HepG2 (cell line): Measurements from ENCODE around the gene MOGAT3. TPM values are rescaled to one million over a fixed set of nuclear protein-coding genes. Genes with fewer than 3 reads are reported as not detected.
A peak's percentile ranks its signal among the peaks of the same experiment; 100 is the strongest.

Source experiments
- CREM ChIP-seq, 2 experiments: sonication (generic) in 1 of 2; formaldehyde crosslinking in 1 of 2; IDR thresholded peaks; 2 replicates each; pipeline versions ENCODE4 v1.4.0 to v1.6.1; 2016 to 2020; ENCODE audit warnings: antibody characterized with exemption in 1 of 2, mild to moderate bottlenecking in 1 of 2, missing genetic modification reagents in 1 of 2
- EHMT2 ChIP-seq: fragments of 200-600 bp; sonication (generic); IDR thresholded peaks from 2 replicates; pipeline ENCODE4 v1.7.0; 2017; ENCODE audit warnings: antibody characterized with exemption, low read depth, low read length, borderline replicate concordance
- MEIS2 ChIP-seq: sonication (generic); formaldehyde crosslinking; IDR thresholded peaks from 2 replicates; pipeline ENCODE4 v1.9.0; 2021; ENCODE audit warnings: mild to moderate bottlenecking, missing genetic modification reagents
- MIER3 ChIP-seq: IDR thresholded peaks from 2 replicates; pipeline ENCODE4 v1.6.1; 2016; ENCODE audit warnings: missing compliant biosample characterization, borderline replicate concordance
- MYC ChIP-seq: sonication (generic); formaldehyde crosslinking; IDR thresholded peaks from 2 replicates; pipeline ENCODE4 v1.9.0; 2021; ENCODE audit warnings: missing genetic modification reagents, borderline replicate concordance
- NCOR1 ChIP-seq: fragments of 200-600 bp; sonication (generic); IDR thresholded peaks from 2 replicates; pipeline ENCODE4 v1.7.0; 2017; ENCODE audit warnings: antibody characterized with exemption, low read length, borderline replicate concordance
- RAD51 ChIP-seq: fragments of 450-650 bp; IDR thresholded peaks from 2 replicates; pipeline ENCODE4 v1.6.1; 2016; ENCODE audit warnings: borderline replicate concordance
- REPIN1 ChIP-seq: sonication (generic); formaldehyde crosslinking; IDR thresholded peaks from 2 replicates; pipeline ENCODE4 v1.8.0; 2022; ENCODE audit warnings: missing genetic modification reagents, low read depth, mild to moderate bottlenecking, borderline replicate concordance
- SATB2 ChIP-seq: sonication (generic); formaldehyde crosslinking; IDR thresholded peaks from 2 replicates; pipeline ENCODE4 v1.5.0; 2020; ENCODE audit warnings: missing genetic modification reagents
- TBX2 ChIP-seq: sonication (generic); formaldehyde crosslinking; IDR thresholded peaks from 2 replicates; pipeline ENCODE4 v1.5.0; 2020; ENCODE audit warnings: missing genetic modification reagents, mild to moderate bottlenecking, borderline replicate concordance
- ZMYM4 ChIP-seq: sonication (generic); formaldehyde crosslinking; IDR thresholded peaks from 2 replicates; pipeline ENCODE4 v1.8.1; 2023; ENCODE audit warnings: mild to moderate bottlenecking, missing genetic modification reagents
- ZNF207 ChIP-seq: fragments of 450-650 bp; IDR thresholded peaks from 2 replicates; pipeline ENCODE4 v1.6.1; 2016; ENCODE audit warnings: antibody characterized with exemption, borderline replicate concordance
- ZNF329 ChIP-seq: sonication (generic); formaldehyde crosslinking; IDR thresholded peaks from 2 replicates; pipeline ENCODE4 v1.9.0; 2021; ENCODE audit warnings: low read depth, mild to moderate bottlenecking, missing genetic modification reagents
- ZNF644 ChIP-seq: IDR thresholded peaks from 2 replicates; pipeline ENCODE4 v1.6.1; 2016; ENCODE audit warnings: low read depth
- polyA plus RNA-seq, 8 experiments: library from polyadenylated mRNA; depleted of rRNA in 3 of 8; stranded (reverse) in 7 of 8; unstranded in 1 of 8; fragments of >200 nt; fragmentation: Illumina TruSeq in 4 of 8; extraction: Trizol in 4 of 8; gene quantifications; 2 replicates each; pipeline versions ENCODE4 v1.2.1 to v1.2.3, GENCODE V29; 2011 to 2016; ENCODE audit warnings: low read depth in 4 of 8, missing spikeins in 1 of 8, mixed read lengths in 1 of 8; ENCODE audit not compliant: insufficient read depth in 1 of 8
- total RNA-seq, 5 experiments: library from RNA; depleted of rRNA; stranded (reverse); fragments of >200 nt; fragmentation: Illumina TruSeq; extraction: Trizol; gene quantifications; 2 replicates each; pipeline ENCODE4 v1.2.3, GENCODE V29; 2016; ENCODE audit warnings: low read depth in 1 of 5
- TF ChIP-seq, protein P1 (sequence below): sonication (generic); formaldehyde crosslinking; IDR thresholded peaks from 2 replicates; pipeline ENCODE4 v1.5.0; 2020; ENCODE audit warnings: missing genetic modification reagents, mild to moderate bottlenecking, borderline replicate concordance
- TF ChIP-seq, protein P2 (sequence below): sonication (generic); IDR thresholded peaks from 2 replicates; pipeline ENCODE4 v1.6.1; 2016; ENCODE audit warnings: low read depth, borderline replicate concordance
- TF ChIP-seq, protein P3 (sequence below): sonication (generic); formaldehyde crosslinking; IDR thresholded peaks from 2 replicates; pipeline ENCODE4 v1.8.1; 2022; ENCODE audit warnings: low read depth, mild to moderate bottlenecking, missing genetic modification reagents
- TF ChIP-seq, protein P4 (sequence below): sonication (generic); formaldehyde crosslinking; conservative IDR thresholded peaks from 2 replicates; pipeline ENCODE4 v1.4.0; 2020; ENCODE audit warnings: missing genetic modification reagents
- TF ChIP-seq, protein P5 (sequence below): sonication (generic); formaldehyde crosslinking; IDR thresholded peaks from 2 replicates; pipeline ENCODE4 v1.5.0; 2020; ENCODE audit warnings: mild to moderate bottlenecking, missing genetic modification reagents
- TF ChIP-seq, protein P6 (sequence below): IDR thresholded peaks from 2 replicates; pipeline ENCODE4 v1.6.1; 2012; ENCODE audit warnings: inconsistent platforms
- TF ChIP-seq, protein P7 (sequence below), 2 experiments: fragments of 450-650 bp in 1 of 2; sonication (generic) in 1 of 2; formaldehyde crosslinking; IDR thresholded peaks; 2 replicates each; pipeline versions ENCODE4 v1.5.0 to v1.8.0; 2020 to 2022; ENCODE audit warnings: mild to moderate bottlenecking in 1 of 2, missing genetic modification reagents in 1 of 2

MOGAT3 gene
- total and polyA plus RNA-seq, 2 of the 13 experiments (the other 11 are each of a cell fraction or from before 2014, with no cell fraction given) = 22.5 to 30.5 TPM

DNA sequence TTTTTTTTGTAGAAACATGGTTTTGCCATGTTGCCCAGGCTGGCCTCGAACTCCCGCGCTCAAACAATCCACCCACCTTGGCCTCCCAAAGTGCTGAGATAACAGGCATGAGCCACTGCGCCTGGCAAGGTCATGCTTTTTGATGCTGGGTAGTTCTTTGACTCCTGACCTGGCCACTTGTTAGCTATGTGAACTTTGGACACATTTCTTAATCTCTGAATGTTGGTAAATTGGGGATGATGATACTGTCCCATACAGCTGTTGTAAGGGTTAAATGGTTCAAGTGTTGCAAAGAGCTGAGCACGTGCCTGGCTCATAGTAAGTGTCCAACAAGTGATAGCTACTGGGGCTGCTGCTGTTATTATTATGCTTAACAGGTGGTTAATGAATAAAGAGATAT is 19.5 kb upstream of the MOGAT3 start (continued):
- TF ChIP-seq REPIN1 (peak; percentile 66; the same call in 1 of the 2 replicates), EHMT2 (no peak), MYC (0 out of 2 replicates have a peak, but pooled peaks have one; percentile 16), MEIS2 (CRISPR knock-in tag) (no peak), RAD51 (no peak), MIER3 (peak; percentile 37; the same call in 1 of the 2 replicates), SATB2 (CRISPR knock-in tag) (no peak), ZMYM4 (CRISPR knock-in tag) (0 out of 2 replicates have a peak, but pooled peaks have one; percentile 25), ZNF329 (CRISPR knock-in tag) (no peak), NCOR1 (peak; percentile 85), CREM (IDR thresholded peaks at IDR 0.05) (peak; percentile 37; the same call in 1 of the 2 replicates), CREM (CRISPR knock-in tag; IDR thresholded peaks at IDR 0.05) (no peak), ZNF207 (no peak), ZNF644 (CRISPR knock-in tag) (peak; percentile 58), TBX2 (CRISPR knock-in tag) (peak; percentile 33; the same call in 1 of the 2 replicates)
- TF ChIP-seq, protein P1, sequence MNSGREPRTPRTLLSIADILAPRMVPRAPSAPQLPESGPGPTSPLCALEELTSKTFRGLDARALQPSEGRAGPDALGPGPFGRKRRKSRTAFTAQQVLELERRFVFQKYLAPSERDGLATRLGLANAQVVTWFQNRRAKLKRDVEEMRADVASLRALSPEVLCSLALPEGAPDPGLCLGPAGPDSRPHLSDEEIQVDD (CRISPR knock-in tag) = no peak
- TF ChIP-seq, protein P2, sequence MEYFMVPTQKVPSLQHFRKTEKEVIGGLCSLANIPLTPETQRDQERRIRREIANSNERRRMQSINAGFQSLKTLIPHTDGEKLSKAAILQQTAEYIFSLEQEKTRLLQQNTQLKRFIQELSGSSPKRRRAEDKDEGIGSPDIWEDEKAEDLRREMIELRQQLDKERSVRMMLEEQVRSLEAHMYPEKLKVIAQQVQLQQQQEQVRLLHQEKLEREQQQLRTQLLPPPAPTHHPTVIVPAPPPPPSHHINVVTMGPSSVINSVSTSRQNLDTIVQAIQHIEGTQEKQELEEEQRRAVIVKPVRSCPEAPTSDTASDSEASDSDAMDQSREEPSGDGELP = peak; percentile 12; the same call in 1 of the 2 replicates
- TF ChIP-seq, protein P3, sequence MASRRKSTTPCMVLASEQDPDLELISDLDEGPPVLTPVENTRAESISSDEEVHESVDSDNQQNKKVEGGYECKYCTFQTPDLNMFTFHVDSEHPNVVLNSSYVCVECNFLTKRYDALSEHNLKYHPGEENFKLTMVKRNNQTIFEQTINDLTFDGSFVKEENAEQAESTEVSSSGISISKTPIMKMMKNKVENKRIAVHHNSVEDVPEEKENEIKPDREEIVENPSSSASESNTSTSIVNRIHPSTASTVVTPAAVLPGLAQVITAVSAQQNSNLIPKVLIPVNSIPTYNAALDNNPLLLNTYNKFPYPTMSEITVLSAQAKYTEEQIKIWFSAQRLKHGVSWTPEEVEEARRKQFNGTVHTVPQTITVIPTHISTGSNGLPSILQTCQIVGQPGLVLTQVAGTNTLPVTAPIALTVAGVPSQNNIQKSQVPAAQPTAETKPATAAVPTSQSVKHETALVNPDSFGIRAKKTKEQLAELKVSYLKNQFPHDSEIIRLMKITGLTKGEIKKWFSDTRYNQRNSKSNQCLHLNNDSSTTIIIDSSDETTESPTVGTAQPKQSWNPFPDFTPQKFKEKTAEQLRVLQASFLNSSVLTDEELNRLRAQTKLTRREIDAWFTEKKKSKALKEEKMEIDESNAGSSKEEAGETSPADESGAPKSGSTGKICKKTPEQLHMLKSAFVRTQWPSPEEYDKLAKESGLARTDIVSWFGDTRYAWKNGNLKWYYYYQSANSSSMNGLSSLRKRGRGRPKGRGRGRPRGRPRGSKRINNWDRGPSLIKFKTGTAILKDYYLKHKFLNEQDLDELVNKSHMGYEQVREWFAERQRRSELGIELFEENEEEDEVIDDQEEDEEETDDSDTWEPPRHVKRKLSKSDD (CRISPR knock-in tag) = peak; percentile 73
- TF ChIP-seq, protein P4, sequence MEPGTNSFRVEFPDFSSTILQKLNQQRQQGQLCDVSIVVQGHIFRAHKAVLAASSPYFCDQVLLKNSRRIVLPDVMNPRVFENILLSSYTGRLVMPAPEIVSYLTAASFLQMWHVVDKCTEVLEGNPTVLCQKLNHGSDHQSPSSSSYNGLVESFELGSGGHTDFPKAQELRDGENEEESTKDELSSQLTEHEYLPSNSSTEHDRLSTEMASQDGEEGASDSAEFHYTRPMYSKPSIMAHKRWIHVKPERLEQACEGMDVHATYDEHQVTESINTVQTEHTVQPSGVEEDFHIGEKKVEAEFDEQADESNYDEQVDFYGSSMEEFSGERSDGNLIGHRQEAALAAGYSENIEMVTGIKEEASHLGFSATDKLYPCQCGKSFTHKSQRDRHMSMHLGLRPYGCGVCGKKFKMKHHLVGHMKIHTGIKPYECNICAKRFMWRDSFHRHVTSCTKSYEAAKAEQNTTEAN = 0 out of 2 replicates have a peak, but pooled peaks have one; percentile 27
- TF ChIP-seq, protein P5, sequence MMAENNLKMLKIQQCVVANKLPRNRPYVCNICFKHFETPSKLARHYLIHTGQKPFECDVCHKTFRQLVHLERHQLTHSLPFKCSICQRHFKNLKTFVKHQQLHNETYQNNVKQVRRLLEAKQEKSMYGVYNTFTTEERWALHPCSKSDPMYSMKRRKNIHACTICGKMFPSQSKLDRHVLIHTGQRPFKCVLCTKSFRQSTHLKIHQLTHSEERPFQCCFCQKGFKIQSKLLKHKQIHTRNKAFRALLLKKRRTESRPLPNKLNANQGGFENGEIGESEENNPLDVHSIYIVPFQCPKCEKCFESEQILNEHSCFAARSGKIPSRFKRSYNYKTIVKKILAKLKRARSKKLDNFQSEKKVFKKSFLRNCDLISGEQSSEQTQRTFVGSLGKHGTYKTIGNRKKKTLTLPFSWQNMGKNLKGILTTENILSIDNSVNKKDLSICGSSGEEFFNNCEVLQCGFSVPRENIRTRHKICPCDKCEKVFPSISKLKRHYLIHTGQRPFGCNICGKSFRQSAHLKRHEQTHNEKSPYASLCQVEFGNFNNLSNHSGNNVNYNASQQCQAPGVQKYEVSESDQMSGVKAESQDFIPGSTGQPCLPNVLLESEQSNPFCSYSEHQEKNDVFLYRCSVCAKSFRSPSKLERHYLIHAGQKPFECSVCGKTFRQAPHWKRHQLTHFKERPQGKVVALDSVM (CRISPR knock-in tag) = peak; percentile 54
- TF ChIP-seq, protein P6, sequence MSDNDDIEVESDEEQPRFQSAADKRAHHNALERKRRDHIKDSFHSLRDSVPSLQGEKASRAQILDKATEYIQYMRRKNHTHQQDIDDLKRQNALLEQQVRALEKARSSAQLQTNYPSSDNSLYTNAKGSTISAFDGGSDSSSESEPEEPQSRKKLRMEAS = 0 out of 2 replicates have a peak, but pooled peaks have one; percentile 49
- TF ChIP-seq, protein P7, sequence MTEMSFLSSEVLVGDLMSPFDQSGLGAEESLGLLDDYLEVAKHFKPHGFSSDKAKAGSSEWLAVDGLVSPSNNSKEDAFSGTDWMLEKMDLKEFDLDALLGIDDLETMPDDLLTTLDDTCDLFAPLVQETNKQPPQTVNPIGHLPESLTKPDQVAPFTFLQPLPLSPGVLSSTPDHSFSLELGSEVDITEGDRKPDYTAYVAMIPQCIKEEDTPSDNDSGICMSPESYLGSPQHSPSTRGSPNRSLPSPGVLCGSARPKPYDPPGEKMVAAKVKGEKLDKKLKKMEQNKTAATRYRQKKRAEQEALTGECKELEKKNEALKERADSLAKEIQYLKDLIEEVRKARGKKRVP (CRISPR knock-in tag; IDR thresholded peaks at IDR 0.05) = peak in 1 of 2 experiments; percentile 54; a peak in 2 of 4 replicates
